GM06990 (cell line): ENCODE measurements around the gene GNG10.
A peak's percentile ranks its signal among the peaks of the same experiment; 100 is the strongest.

Experiments
- DNase-seq: peaks from one replicate; pipeline ENCODE4 v3.0.0-alpha.2; 2011; ENCODE audit not compliant: insufficient read length; ENCODE audit errors: extremely low read depth
- H3K27me3 ChIP-seq: replicated peaks from 2 replicates; pipeline ENCODE4 v1.6.0; 2011; ENCODE audit warnings: low read length; ENCODE audit not compliant: control insufficient read depth, insufficient read depth
- H3K36me3 ChIP-seq: 2 replicates; pipeline ENCODE4 v1.5.1; 2011; ENCODE audit warnings: low read length; ENCODE audit not compliant: control insufficient read depth, insufficient read depth
- H3K4me3 ChIP-seq: replicated peaks from 2 replicates; pipeline ENCODE4 v1.5.1; 2011; ENCODE audit warnings: low read depth, mild to moderate bottlenecking, control low read depth, low read length
- TF ChIP-seq, protein P1 (sequence below): IDR thresholded peaks from 2 replicates; pipeline ENCODE4 v1.5.1; 2011; ENCODE audit warnings: low read length, control low read depth, mild to moderate bottlenecking, inconsistent platforms; ENCODE audit not compliant: insufficient read depth, poor library complexity, severe bottlenecking

Gene GNG10

GRCh38 chr9:111683392-111683791 is 22.0 kb downstream of the GNG10 start:
- no peaks in the 10 kb centered on the region; the same call in 1 of the 2 replicates for H3K36me3 ChIP-seq
- TF ChIP-seq, protein P1, sequence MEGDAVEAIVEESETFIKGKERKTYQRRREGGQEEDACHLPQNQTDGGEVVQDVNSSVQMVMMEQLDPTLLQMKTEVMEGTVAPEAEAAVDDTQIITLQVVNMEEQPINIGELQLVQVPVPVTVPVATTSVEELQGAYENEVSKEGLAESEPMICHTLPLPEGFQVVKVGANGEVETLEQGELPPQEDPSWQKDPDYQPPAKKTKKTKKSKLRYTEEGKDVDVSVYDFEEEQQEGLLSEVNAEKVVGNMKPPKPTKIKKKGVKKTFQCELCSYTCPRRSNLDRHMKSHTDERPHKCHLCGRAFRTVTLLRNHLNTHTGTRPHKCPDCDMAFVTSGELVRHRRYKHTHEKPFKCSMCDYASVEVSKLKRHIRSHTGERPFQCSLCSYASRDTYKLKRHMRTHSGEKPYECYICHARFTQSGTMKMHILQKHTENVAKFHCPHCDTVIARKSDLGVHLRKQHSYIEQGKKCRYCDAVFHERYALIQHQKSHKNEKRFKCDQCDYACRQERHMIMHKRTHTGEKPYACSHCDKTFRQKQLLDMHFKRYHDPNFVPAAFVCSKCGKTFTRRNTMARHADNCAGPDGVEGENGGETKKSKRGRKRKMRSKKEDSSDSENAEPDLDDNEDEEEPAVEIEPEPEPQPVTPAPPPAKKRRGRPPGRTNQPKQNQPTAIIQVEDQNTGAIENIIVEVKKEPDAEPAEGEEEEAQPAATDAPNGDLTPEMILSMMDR, result no peak
- no peaks in the 10 kb centered on the region for H3K27me3 ChIP-seq
- no peak for DNase-seq
- H3K4me3 ChIP-seq, result no peak overlapping the region

DNA sequence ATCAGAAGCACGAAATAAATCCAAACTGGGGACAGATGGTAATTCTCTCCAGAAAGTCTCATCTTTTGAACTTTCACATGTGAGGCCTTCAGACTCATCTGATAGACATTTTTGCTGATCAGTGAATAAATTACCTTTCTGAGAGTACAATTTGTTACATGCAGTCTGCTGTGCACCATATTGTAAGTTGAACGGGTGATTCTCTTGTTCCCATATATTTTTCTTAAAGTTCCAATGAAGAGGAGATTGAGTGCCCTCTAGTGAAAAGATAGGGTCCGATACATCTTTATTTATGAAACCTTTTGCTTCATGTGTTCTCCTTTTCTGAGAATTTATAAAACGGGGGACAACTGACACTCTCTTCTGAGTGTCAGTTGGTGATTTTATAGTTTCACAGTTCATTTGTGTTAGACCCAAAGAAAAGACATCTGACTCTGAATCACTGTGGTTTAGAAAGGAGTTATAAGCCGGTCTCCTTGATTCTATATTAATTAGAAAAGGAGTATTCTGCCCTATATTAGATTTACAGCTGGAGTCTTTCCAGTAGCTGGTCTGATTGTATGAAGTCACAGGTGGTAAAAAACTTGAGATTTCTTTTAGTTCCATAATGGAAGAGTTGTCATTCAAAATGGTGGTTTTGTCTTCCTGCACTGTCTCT is 30.4 kb downstream of the GNG10 start:
- Histone ChIP-seq H3K4me3 (no peak overlapping the region), H3K36me3 (no peaks in the 10 kb centered on the region), H3K27me3 (no peaks in the 10 kb centered on the region)
- TF ChIP-seq, protein P1, result peak; percentile 45
- DNase-seq, result peak; percentile 26

DNA sequence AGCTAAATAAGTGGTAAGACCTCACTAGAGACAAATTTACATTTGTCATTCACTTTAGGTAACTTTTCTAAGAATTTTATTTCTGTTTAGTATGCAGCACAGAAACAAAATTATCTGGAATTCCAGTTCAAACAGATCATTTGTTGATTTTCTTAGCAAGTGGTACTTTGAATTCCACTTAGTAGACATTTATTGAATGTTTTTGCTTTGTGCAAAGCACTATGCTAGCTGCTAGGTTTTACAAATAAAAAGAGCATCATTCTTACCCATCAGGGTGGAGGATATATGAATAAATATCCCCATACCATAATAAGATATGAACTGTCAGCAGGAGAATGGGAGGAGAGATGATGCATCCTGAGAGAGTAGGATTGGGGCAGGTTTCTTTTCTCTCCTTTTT is 35.4 kb downstream of the GNG10 start:
- TF ChIP-seq, protein P1, result no peak
- no peak for DNase-seq
- Histone ChIP-seq H3K4me3 (no peak overlapping the region), H3K27me3 (no peaks in the 10 kb centered on the region), H3K36me3 (no peaks in the 10 kb centered on the region)

DNA sequence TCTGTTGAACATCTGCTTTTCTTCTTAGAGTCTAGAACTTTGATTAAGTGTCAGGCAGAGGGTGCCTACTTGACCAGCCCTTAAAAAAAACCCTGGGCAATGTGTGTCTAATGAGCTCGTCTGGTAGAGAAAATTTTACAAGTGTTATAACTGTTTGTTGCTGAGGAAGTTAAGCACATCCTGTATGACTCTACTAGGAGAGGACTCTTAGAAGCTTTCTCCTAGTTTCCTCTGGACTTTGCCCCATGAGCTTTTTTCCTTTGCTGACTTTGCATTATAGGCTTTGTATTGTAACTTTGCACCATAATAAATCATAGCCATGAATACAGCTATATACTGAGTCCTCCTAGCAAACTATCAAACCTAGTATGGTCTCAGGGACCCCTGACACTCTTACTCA is 39.4 kb downstream of the GNG10 start:
- DNase-seq, result no peak
- TF ChIP-seq, protein P1, result no peak
- Histone ChIP-seq H3K36me3 (no peaks in the 10 kb centered on the region), H3K4me3 (no peak overlapping the region), H3K27me3 (no peaks in the 10 kb centered on the region)

GRCh38 chr9:111704503-111704902 is 43.1 kb downstream of the GNG10 start:
- no peaks in the 10 kb centered on the region for H3K27me3 ChIP-seq
- no peaks in the 10 kb centered on the region for H3K36me3 ChIP-seq
- DNase-seq, result no peak
- no peak overlapping the region for H3K4me3 ChIP-seq
- TF ChIP-seq, protein P1, result no peak

DNA sequence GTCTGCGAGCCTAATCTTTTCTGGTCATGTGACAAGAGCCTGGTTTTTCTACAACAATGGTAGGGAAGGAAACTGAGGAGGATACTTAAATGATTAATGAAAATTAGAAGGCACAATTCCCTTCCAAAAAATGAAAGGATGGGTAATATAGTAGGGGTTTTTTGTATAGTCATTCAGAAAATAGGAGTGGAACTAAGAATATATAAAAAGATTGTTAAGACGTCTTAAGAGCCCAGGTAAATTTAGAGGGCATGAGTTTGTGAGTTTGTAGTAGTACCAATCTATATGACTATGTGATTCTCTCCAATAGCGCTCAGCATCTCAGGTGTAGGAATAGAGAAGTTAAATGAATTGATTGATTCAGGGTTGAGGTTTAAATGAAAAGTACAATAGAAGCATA is 50.1 kb downstream of the GNG10 start:
- Histone ChIP-seq H3K36me3 (no peaks in the 10 kb centered on the region), H3K4me3 (no peak overlapping the region), H3K27me3 (no peaks in the 10 kb centered on the region)
- DNase-seq, result no peak
- TF ChIP-seq, protein P1, result no peak
